ENCODE measurements around the gene NCAPH2. TPM values are rescaled to one million over a fixed set of nuclear protein-coding genes. Genes with fewer than 3 reads are reported as not detected.
A peak's percentile ranks its signal among the peaks of the same experiment; 100 is the strongest.

NCAPH2 gene
- total and polyA plus RNA-seq, 2 of the 13 experiments (the other 11 are each of a cell fraction or from before 2014, with no cell fraction given): 28.1 to 64.4 TPM

DNA sequence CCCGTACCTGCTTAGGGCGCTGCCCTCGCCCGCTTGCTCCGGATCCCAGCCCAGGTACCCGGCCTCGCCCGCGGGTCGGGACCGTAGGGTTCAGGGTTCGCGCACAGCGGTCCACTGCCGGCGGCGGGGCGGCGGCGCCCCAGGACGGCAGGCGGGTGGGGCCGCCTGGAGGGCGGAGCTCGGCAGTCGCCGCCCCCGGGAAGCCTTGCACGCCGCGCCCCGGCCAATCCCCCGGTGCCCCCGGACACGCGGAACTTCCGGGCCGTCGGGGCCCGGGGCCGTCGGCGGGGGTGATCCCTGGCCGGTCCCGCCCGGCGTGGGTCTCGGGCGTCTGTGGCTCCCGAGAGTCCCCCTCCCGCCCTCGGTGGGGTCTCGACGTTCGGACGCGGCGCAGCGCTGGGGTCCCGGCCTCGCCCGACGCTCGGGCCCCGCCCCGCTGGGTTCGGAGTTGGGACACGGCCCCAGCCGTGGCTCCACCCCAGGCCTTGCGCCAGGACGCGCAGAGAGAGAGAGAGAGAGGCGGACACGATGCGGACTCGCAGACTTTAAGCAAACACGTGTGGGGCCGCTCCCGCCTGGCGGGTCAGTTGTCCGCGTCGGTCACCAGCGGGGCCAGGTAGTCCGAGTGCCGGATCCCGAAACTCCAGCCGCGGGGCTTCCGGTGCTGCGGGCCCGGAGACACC, 22.0 kb downstream of the NCAPH2 start, which contains the start of gene TYMP (continued):
- TF ChIP-seq BRF2 (CRISPR knock-in tag; IDR thresholded peaks at IDR 0.05) (no peak; the same call in 1 of the 2 replicates), ZNF3 (CRISPR knock-in tag; IDR thresholded peaks at IDR 0.05) (no peak), ZEB1 (IDR thresholded peaks at IDR 0.05; ENCODE audit: insufficient replicate concordance, low read depth) (peak; percentile 39), ZNF18 (CRISPR knock-in tag; IDR thresholded peaks at IDR 0.05; ENCODE audit: insufficient replicate concordance) (no peak), TSC22D2 (CRISPR knock-in tag; IDR thresholded peaks at IDR 0.05; ENCODE audit: borderline replicate concordance) (peak; percentile 66; the same call in 1 of the 2 replicates), ZNF101 (CRISPR knock-in tag; IDR thresholded peaks at IDR 0.05; ENCODE audit: borderline replicate concordance, low read depth) (0 out of 2 replicates have a peak, but pooled peaks have one; percentile 41), ELF1 (CRISPR knock-in tag; IDR thresholded peaks at IDR 0.05) (peak; percentile 50), ZNF224 (CRISPR knock-in tag; IDR thresholded peaks at IDR 0.05) (no peak), NFE2 (CRISPR knock-in tag; IDR thresholded peaks at IDR 0.05) (no peak), PTBP1 (IDR thresholded peaks at IDR 0.05; ENCODE audit: low read depth, low read length, poor library complexity, severe bottlenecking) (no peak), ARID2 (CRISPR knock-in tag; IDR thresholded peaks at IDR 0.05; ENCODE audit: borderline replicate concordance) (no peak), FOXP1 (IDR thresholded peaks at IDR 0.05) (no peak), FOXP1 (CRISPR knock-in tag; IDR thresholded peaks at IDR 0.05) (0 out of 2 replicates have a peak, but pooled peaks have one; percentile 12), FOSL2 (CRISPR knock-in tag; IDR thresholded peaks at IDR 0.05) (0 out of 2 replicates have a peak, but pooled peaks have one; percentile 44), ZNF207 (IDR thresholded peaks at IDR 0.05; ENCODE audit: borderline replicate concordance) (no peak), HNRNPK (IDR thresholded peaks at IDR 0.05; ENCODE audit: low read depth, low read length, poor library complexity, severe bottlenecking) (peak; percentile 71), TGIF2 (CRISPR knock-in tag; IDR thresholded peaks at IDR 0.05) (peak; percentile 40; the same call in 1 of the 2 replicates), AHR (CRISPR knock-in tag; IDR thresholded peaks at IDR 0.05) (no peak), CTCF (CRISPR knock-in tag; IDR thresholded peaks at IDR 0.05) (peak; percentile 12; the same call in 1 of the 2 replicates), ZNF143 (CRISPR knock-in tag; IDR thresholded peaks at IDR 0.05) (no peak), RAD51 (IDR thresholded peaks at IDR 0.05; ENCODE audit: borderline replicate concordance) (no peak)
- TF ChIP-seq, protein P1, sequence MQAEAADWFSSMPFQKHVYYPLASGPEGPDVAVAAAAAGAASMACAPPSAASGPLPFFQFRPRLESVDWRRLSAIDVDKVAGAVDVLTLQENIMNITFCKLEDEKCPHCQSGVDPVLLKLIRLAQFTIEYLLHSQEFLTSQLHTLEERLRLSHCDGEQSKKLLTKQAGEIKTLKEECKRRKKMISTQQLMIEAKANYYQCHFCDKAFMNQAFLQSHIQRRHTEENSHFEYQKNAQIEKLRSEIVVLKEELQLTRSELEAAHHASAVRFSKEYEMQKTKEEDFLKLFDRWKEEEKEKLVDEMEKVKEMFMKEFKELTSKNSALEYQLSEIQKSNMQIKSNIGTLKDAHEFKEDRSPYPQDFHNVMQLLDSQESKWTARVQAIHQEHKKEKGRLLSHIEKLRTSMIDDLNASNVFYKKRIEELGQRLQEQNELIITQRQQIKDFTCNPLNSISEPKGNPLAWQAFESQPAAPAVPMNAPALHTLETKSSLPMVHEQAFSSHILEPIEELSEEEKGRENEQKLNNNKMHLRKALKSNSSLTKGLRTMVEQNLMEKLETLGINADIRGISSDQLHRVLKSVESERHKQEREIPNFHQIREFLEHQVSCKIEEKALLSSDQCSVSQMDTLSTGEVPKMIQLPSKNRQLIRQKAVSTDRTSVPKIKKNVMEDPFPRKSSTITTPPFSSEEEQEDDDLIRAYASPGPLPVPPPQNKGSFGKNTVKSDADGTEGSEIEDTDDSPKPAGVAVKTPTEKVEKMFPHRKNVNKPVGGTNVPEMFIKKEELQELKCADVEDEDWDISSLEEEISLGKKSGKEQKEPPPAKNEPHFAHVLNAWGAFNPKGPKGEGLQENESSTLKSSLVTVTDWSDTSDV (CRISPR knock-in tag; IDR thresholded peaks at IDR 0.05): 0 out of 2 replicates have a peak, but pooled peaks have one; percentile 30

Measured in HepG2 (cell line).